HG02870 (cell line): ENCODE results near the gene CRYBA1.
"Not testable (repeated sequence)": the region's sequence is repeated elsewhere in the genome, so short reads cannot be mapped to it uniquely, and the experiment has no call there.

Experiments
- ATAC-seq: cut with Tn5 transposase; IDR thresholded peaks from one replicate; pipeline ENCODE4 v1.9.1; 2021; ENCODE audit warnings: mild to moderate bottlenecking, moderate library complexity; ENCODE audit not compliant: unreplicated experiment

The CRYBA1 gene, protein sequence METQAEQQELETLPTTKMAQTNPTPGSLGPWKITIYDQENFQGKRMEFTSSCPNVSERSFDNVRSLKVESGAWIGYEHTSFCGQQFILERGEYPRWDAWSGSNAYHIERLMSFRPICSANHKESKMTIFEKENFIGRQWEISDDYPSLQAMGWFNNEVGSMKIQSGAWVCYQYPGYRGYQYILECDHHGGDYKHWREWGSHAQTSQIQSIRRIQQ

DNA sequence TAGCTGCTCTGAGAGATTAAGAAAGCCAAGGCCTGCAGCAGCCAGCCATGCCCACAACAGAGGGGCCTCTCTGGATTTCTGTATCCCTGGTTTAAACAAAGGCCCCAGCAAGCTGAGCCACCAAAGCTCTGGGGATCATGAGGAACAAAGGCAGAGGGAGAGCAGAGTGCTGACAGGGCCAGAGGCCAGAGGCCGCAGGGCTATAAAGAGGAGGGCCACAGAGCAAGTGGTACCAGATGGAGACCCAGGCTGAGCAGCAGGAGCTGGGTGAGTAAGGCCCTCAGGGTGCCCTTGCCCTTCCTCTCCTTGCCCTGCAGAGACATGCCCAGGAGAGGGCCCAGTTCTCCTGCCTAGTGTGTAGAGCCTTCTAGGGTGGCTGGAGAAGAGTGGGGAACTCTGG is at the start of gene CRYBA1:
TSS of gene CRYBA1 (plus strand) at position 232 of the 400 bp plus-strand sequence. CDS start at position 237, 5 bp downstream.
- ATAC-seq = no peak

DNA sequence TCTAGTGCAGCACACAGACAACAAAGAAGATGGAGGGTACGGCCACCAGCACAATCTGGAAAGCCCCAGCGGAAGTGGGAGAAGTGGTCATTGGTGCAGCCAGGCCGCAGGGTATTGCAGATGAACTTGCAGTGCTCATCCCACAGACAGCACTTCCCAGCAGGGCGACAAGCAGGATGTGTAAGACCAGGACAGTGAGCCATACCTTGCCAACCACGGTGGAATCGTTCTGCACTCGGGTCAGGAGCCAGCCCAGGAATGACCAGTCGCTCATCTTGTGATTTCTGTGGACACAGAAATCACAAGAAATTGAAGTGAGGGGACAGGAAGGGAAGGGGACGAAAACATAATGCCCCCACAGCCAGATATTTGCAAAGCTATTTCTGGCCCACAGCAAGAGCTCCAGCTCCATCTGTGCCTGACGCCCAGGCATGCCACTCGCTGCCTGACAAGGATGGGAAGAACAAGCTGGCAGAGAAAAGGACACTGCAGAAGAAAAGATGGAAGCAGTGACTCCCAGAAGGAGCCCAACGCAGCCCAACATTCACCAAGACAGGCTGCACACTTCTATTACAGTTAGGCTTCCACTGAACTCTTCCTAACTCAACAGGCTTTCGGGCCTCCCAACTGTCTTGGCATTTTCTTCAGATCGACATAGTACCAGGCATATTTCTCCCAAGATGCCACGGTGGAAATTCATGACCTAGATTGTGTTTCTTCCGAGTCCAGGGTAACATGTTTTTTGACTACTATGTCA is 49.0 kb upstream of the CRYBA1 start:
- ATAC-seq = no peak

DNA sequence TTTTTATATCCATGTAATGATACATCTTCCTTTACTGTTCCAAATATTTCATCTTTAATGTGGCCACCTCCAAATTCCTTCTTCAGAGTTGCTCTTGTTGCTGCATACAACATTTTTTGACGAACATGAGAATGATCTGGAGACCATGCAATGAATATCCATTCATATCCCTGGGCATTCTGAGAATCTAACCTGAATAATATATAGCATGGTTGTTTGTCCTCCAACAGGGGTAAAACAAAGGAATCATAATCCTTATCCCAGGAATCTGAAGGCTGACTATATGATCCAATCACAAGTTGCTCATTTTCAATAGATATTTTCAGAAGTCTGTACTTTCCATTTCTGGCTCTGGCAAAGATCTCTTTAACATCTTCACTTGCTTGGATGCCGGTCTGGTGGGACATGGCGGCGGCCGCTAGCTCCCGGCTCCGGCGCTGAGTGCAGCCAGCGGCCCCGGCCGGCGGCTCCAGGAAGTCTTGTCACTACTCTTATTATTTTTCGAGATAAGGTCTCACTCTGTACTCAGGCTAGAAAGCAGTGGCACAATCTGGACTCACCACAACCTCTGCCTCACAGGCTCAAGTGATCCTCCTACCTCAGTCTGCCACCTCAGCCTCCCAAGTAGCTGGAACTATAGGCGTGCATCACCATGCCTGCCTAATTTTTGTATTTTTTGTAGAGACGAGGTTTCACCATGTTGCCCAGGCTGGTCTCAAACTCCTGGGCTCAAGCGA is 42.4 kb upstream of the CRYBA1 start:
- ATAC-seq = not testable (repeated sequence)

DNA sequence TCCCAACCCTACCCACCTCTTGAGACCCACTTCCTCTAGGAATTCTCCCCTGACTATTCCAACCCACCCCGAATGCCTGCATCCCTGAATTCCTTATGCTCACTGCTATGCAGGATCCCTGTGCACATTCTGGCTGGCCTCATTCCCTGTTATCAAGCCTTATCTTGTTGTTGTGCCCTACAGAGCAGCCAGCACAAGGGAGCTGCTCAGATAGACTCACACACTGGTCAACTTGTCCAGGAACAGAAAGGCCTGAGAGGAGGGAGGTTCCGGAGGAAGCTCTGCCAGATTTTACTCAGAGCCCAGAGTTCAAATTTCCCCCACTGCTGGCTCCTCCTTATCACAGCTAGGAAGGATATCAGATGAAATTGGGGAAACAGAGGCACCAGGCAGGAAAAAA is 41.6 kb upstream of the CRYBA1 start:
- no peak for ATAC-seq

DNA sequence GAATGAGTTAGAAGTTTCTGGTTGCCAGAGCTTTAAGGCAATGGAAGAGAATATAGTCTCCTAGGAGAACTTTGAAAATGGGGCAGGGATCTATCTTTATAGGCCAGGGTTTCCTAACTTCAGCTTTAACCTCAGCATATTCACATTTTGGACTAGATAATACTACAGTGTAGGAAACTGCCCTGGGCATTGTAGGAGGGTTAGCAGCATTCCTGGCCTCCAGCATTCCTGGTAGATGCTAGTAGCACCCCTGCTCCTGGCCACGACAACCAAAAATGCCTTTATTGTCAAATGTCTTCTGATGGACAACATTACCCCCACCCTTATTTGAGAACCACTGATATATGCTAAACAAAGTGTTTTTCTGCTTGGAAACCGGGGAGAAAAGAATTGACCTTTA is 38.7 kb upstream of the CRYBA1 start:
- ATAC-seq = no peak

DNA sequence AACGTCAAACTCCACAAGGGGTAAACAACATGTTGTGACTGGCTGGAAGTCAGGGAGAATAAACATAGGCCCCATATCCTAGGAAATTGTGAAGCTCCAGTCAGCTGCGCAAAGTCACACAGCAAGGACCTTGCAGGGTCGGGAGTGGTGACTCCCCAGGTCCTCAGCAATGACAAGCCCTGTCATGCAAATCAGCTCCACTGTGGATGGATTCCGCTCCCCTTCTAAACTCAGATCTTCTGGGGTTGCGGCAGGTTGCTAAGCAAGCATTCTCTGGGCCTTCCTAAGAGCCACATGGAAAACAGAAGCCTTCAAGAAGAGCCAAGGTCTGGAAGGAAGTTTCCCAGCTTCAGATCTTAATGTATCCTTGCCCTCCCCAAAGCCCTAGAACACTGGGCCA is 37.6 kb upstream of the CRYBA1 start:
- ATAC-seq = no peak

DNA sequence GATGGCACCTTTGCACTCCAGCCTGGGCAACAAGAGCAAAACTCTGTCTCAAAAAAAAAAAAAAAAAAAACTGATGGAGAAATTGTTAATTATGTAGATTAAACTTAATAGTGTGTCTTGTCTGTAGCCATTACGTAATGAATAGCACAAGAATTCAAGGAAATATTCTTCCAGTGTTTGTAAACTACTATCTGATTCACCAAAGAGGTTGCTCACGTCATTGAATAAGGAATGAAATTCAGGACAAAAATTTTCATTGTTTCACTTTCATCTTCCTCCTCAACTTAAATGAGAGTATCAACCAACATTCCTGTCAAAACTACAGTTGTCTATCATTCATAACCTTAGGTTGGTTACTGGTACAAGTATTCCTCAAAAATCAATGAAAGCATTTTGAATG is 35.8 kb upstream of the CRYBA1 start:
- no peak for ATAC-seq

DNA sequence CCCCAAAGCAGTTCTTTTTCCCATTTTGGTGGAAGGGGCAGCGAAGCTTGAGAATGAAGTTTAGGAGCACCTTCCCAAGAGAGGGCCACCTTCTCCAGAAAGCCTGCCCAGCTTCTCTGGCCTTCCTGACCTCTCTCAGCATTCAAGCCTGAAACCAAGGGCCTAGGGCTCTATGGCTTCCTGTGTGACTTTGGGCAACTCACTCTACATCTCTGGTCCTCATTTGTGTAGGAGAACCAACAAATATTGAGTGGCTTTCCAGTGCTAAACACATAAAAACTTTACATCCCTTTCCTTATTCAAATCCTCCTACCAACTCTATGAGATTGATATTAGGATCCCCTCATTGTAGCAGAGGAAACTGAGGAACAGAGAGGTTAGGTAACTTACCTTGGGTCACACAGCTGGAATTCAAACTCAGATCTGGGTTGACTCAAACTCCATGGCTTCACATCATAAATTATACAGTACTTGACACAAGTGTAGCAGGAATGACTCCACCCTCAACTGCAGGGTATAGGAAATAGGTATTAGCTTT is 34.5 kb upstream of the CRYBA1 start:
- no peak for ATAC-seq

DNA sequence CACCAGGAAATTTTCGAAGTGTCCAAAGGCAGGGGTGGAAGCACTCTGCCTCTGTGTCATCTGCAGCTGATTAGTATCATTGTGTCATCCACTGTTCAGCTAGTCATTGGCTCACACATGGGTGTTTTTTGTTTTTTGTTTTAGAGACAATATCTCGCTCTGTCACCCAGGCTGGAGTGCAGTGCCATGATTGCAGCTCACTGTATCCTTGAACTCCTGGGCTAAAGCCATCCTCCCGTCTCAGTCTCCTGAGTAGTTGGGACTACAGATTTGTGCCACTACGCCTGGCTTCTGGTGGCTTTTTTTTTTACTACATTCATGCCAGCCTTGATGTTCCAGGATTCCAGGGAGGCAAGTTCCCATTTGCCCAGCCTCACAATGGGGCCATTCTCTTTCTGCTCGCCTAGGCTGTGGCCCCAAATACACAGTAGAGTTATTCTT is 34.0 kb upstream of the CRYBA1 start:
- ATAC-seq = no peak

DNA sequence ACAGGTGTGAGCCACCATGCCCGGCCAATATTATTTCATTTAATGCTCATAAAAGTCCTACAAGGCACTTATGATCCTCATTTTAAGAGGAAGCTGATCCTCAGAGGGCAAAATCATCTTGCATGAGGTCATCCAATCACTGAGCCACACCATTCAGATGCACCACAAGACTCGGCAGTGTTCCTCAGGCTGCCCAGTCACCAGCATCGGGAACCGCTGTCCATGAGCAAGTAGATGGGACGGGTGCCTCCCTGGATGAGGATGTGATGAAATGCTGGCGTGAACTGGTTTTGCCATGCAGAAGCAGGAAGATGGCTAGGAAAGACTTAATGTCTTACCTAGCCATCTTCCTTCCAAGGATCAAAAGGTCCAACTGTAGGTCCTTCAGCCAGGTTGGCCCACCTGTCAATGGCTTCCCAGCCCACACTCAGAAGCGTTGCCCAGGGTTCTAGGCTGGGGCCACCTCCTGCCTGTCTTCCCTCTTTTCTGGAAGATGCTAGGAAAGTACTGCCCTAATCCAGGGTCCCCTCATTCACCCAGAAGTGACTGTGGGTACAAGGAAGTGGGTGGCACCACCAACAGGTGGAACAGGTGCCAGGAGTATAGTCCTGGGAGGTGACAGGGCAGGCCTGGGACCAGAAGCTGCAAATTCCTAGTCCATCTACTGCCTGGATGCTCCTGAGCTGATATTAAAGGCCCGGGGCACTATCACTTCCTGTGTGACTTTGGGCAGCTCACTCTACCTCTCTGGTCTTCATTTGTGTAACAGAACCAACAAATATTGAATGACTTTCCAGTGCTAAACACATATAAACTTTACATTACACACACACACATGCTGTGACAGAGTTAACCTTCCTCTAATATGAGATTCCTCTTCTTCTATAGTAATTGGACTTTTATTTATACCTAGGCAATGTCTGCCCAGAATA is 32.2 kb upstream of the CRYBA1 start:
- no peak for ATAC-seq

DNA sequence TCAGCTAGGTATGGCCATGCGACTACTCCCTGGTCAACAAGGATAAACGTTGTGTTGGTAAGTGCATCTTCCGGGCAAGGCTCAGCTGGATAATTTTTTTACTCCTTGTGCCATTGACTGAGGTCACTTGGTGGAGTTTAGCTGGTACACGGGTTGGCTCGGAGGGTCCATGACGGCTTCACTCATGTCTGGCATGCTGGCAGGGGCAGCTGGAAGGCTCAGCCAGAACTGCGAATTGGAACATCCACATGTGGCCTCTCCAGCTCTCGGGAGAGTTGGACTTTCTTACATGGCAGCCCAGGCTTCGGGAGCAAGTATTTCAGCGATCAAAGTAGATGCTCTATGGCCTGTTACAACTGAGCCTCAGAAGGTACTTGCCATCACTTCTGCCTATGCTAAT is 31.5 kb upstream of the CRYBA1 start:
- no peak for ATAC-seq

DNA sequence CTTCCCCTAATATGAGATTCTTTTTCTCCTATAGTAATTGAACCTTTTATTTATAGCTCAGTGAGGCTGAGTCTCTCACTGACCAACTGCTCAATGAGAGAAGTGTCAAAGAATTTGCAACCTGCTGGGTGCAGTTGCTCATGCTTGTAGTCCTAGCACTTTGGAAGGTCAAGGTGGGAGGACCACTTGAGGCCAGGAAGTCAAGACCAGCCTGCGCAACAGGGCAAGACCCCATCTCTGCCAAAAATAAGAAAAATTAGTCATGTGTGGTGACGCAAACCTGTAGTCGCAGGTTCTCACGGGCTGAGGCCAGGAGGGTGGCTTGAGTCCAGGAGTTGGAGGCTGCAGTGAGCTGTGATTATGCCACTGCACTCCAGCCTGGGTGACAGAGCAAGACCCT is 30.9 kb upstream of the CRYBA1 start:
- ATAC-seq = no peak

DNA sequence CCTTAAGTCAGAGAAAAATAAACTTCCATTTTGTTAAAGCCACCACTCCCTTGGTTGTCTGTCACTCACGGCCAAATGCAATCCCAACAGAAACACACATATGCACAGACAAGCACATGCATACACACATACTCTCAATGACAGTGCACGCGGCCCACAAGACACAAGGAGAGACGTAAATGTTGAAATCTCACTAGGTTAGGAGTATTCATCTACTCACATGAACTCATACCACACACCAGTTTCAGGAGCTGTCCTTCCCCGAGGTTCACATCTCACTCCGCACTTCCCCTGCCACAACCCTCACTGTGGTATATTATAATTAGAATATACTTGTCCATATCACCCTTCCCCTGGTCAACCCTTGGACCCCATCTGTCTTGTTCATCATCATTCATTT is 30.5 kb upstream of the CRYBA1 start:
- no peak for ATAC-seq

DNA sequence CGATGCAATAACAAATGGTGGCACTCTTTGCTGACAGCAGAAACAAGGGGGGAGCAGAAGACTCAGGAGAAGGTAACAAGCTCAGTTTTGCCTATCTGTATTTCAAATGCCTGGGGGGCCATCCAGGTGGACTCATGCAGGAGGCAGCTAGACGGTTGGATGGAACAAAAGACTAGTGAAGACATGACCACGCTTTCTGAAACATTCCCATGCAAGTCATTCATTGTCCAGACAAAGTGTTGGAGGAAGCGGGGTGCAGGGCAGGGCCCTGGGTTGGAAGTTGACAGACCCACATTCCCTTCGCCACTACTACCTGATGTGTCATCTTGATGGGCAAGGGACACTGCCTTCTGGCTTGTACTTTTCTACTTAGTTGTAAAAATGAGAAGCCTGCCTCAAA is 29.8 kb upstream of the CRYBA1 start:
- ATAC-seq = no peak

DNA sequence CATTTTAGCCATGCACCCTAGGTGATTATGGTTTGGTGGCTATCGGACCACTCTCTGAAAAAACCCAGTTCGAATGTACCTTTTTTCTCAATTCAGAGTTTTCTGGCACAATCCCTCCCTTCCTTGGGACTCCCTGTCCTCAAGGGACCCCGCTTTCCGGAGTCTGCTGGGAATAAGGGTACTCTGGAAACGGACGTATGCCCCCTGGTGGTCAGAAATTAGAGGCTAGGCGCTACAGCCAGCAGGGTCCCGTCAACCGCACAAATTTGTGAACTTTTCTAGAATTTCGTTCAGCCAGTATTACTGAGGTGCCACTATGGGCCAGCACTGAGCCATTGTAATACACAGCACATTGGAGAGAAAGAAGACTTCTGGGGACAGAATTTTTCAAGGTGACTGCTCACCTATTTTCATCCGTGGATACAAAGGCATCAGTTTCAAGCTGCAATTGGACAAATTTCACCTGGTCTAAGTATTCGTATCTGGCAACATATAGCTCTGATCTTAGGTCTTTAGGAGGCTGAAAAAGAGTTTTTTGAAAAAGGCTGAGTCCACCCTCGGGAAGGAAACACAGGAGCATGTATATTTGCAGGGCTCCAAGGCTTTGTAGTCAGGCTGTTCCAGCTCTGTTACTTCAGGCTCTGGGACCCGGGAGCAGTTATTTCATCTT is 27.1 kb upstream of the CRYBA1 start:
- ATAC-seq = no peak

DNA sequence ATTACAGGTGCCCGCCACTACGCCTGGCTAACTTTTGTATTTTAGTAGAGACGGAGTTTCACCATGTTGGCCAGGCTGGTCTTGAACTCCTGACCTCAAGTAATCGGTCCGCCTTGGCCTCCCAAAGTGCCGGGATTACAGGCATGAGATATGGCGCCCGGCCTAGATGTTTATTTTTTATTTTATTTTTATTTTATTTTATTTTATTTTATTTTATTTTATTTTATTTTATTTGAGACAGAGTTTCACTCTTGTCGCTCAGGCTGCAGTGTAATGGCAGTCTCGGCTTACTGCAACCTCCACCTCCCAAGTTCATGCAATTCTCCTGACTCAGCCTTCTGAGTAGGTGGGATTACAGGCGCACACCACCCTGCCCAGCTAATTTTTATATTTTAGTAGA is 25.3 kb upstream of the CRYBA1 start:
- not testable (repeated sequence) for ATAC-seq

DNA sequence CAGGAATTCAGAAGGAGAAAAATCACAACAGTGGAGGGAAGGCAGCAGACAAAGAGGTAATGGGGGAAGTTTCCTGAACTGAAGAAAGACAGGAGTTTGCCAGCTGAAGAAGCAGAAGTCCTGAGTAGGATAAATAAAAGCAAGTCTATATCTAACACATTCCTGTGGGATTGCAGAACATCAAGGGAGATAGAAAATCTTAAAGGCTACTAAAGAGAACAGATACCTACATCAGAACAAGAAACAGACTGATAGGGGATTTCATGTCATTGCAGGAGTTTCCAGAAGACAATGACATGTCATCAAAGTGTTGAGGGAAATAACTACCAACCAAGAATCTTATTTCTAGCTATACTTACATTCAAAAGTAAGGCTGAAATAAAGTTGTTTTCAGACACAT is 21.3 kb upstream of the CRYBA1 start:
- ATAC-seq = no peak

DNA sequence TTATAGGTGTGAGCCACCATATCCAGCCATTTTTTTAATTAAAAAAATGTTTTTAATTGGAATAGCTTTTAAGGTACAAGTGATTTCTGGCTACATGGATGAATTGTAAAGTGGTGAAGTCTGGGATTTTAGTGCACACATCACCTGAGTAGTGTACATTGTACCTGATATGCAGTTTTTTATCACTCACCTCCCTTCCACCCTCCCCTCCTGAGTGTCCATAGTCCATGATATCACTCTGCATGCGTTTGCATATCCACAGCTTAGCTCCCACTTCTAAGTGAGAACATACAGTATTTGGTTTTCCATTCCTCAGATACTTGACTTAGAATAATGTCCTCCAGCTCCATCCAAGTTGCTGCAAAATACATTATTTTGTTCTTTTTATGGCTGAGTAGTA is 13.4 kb upstream of the CRYBA1 start:
- no peak for ATAC-seq

DNA sequence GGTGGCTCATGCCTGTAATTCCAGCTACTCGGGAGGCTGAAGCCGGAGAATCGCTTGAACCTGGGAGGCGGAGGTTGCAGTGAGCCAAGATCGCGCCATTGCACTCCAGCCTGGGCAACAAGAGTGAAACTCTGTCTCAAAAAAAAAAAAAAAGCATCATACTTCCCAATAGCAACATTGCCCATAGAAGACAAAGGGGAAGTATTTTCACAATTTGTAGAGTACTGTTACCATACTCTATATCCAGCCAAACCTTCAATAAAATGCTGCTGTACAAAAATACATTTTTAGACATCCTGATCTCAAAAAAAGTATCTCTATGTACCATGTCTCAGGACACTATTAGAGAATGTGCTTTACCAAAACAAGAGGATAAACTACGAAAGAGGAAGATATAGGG is 11.7 kb upstream of the CRYBA1 start:
- ATAC-seq = not testable (repeated sequence)

DNA sequence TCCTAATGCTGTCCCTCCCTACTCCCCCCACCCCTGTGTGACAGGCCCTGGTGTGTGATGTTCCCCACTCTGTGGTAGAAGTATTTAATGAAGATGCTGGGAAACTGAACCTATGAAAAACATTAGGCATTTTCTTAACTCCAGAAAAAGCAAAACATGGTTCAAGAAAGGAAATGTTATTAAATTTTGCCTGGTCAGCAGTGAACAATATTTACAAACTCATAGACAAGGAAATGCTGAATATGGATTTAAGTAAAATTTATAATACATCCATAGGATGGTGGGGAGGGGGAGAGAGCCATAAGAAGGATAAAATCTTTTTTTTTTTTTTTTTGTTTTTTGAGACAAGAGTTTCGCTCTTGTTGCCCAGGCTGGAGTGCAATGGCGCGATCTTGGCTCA is 10.8 kb upstream of the CRYBA1 start:
- ATAC-seq = no peak
